ENCODE data around the gene TBCK. TPM values are rescaled to one million over a fixed set of nuclear protein-coding genes. Genes with fewer than 3 reads are reported as not detected.
"Not testable (repeated sequence)": the region's sequence is repeated elsewhere in the genome, so short reads cannot be mapped to it uniquely, and the experiment has no call there.

Gene TBCK
- total and polyA plus RNA-seq, 8 donors = 36.1 to 60.0 (median 46.2) TPM

DNA sequence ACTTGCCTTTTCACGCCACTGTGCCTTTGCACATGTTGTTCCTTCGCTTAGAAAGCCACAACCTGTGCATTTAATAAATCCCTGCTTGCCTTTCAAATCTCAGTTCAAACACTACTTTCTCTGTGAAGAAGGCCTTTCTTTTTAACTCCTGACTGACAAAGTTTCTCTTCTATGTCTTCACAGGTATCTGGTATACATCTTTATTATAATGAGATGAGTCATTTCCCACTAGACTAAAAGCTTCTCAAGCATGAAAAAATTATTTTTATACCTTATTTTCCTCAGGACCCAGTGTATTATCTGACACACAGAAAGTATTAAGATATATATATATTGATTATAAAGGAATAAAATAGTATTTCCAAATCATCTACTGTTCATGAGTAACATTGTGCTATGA, 189.9 kb downstream of the TBCK start:
- DNase-seq (no peak), ATAC-seq (no peak)
- no peaks in the 10 kb centered on the region for H3K4me1 ChIP-seq
- intact Hi-C loops (cut with DNase I) = no loop called here
- no peaks in the 10 kb centered on the region for H3K36me3 ChIP-seq
- TF ChIP-seq, protein P1, sequence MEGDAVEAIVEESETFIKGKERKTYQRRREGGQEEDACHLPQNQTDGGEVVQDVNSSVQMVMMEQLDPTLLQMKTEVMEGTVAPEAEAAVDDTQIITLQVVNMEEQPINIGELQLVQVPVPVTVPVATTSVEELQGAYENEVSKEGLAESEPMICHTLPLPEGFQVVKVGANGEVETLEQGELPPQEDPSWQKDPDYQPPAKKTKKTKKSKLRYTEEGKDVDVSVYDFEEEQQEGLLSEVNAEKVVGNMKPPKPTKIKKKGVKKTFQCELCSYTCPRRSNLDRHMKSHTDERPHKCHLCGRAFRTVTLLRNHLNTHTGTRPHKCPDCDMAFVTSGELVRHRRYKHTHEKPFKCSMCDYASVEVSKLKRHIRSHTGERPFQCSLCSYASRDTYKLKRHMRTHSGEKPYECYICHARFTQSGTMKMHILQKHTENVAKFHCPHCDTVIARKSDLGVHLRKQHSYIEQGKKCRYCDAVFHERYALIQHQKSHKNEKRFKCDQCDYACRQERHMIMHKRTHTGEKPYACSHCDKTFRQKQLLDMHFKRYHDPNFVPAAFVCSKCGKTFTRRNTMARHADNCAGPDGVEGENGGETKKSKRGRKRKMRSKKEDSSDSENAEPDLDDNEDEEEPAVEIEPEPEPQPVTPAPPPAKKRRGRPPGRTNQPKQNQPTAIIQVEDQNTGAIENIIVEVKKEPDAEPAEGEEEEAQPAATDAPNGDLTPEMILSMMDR (IDR thresholded peaks at IDR 0.05) = no peak
- H3K27me3 ChIP-seq = no peaks in the 10 kb centered on the region
- no peaks in the 10 kb centered on the region for H3K9me3 ChIP-seq
- no peak overlapping the region for H3K4me3 ChIP-seq
- H3K27ac ChIP-seq = no peak overlapping the region

DNA sequence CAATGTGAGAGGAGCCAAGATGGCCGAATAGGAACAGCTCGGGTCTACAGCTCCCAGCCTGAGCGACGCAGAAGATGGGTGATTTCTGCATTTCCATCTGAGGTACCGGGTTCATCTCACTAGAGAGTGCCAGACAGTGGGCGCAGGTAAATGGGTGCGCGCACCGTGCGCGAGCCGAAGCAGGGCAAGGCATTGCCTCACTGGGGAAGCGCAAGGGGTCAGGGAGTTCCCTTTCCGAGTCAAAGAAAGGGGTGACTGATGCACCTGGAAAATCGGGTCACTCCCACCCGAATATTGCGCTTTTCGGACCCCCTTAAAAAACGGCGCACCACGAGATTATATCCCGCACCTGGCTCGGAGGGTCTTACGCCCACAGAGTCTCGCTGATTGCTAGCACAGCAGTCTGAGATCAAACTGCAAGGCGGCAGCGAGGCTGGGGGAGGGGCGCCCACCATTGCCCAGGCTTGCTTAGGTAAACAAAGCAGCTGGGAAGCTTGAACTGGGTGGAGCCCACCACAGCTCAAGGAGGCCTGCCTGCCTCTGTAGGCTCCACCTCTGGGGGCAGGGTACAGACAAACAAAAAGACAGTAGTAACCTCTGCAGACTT, 196.0 kb downstream of the TBCK start:
- intact Hi-C loops (cut with DNase I); H3K27me3 ChIP-seq; ATAC-seq; H3K9me3 ChIP-seq; H3K27ac ChIP-seq; H3K4me1 ChIP-seq; H3K4me3 ChIP-seq; DNase-seq: not testable (repeated sequence)
- H3K36me3 ChIP-seq = peaks cover 0 to 16% of the 10 kb centered on the region in 2 donors

DNA sequence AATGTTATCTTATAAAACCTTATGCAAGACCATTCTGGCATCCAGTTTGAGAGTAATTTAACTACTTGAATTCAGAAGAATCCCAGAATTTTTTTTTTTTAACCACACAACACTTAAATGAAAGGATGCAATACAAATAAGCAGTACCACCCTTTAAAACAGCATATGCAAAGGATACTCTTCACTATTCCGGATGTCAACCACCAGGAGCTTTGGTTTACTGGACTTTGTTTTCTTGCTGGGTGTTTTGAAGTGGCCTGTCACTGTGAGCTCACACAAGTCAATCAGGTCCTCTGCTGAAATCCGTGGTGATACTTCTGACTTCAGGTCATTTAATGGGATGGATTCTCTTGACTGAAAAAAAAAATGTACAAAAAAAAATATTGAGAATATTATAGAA, 200.0 kb downstream of the TBCK start:
- H3K27ac ChIP-seq = no peak overlapping the region
- peaks cover 0 to 24% of the 10 kb centered on the region in 2 donors for H3K9me3 ChIP-seq
- ATAC-seq = no peak
- DNase-seq = no peak
- no peak overlapping the region for H3K4me3 ChIP-seq
- no peaks in the 10 kb centered on the region for H3K4me1 ChIP-seq
- TF ChIP-seq, protein P1 (IDR thresholded peaks at IDR 0.05) = no peak
- H3K36me3 ChIP-seq = peaks cover 0 to 56% of the 10 kb centered on the region in 2 donors
- no peaks in the 10 kb centered on the region for H3K27me3 ChIP-seq
- intact Hi-C loops (cut with DNase I) = no loop called here

DNA sequence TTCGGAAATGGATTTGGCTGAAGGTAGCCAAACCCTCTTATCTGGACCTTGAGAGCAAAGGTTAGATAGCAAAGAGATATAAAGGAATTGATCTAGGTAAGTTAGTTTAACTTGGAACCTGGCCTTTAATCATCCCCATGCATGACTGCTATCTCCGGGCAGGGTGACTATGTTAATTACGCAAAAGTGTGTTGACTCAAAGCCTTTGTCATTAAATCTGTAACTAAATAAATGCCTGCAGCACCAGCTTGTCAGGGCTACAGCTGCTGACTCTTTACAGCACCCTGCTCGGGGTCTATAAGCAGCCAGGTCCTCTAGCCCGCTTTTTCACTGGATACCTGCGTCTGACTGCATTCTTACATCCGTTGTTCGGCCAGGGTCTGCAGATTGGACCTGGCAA, 201.7 kb downstream of the TBCK start:
- H3K9me3 ChIP-seq = peaks cover 0 to 42% of the 10 kb centered on the region in 2 donors
- TF ChIP-seq, protein P1 (IDR thresholded peaks at IDR 0.05) = no peak
- DNase-seq (no peak), ATAC-seq (no peak)
- H3K4me3 ChIP-seq = no peak overlapping the region
- H3K27me3 ChIP-seq = no peaks in the 10 kb centered on the region
- H3K27ac ChIP-seq = no peak overlapping the region
- H3K36me3 ChIP-seq = peaks cover 0 to 73% of the 10 kb centered on the region in 2 donors
- intact Hi-C loops (cut with DNase I) = no loop called here
- no peaks in the 10 kb centered on the region for H3K4me1 ChIP-seq

DNA sequence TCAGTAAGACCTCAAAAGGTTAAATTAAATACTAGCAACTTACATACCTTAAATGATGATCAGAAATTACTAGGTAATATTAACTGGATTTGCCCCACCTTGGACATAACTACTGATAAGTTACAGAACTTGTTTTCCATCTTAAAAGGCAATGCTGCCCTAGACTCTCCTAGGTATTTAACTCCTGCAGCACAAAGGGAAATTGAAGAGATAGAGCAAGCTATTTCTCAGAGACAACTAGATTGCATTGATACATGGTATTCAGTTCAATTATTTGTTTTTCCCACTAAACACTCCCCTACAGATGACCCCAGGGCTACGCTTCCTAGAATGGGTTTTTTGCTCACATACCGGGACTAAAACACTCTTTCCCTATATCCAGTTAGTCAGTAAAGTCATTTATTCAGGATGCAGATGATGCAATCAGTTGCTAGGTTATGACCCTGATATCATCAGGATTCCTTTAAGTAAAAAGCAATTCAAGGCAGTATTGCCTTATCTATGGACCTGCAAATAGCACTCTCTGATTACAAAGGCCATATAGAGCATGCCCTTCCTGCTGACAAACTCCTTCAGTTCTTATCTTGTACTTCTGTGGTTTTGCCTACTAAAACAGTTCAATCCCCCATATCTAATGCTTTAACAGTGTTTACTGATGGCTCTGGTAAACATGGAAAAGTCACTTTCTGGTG, 204.1 kb downstream of the TBCK start:
- intact Hi-C loops (cut with DNase I); H3K4me1 ChIP-seq; DNase-seq; H3K27me3 ChIP-seq; ATAC-seq; H3K27ac ChIP-seq; H3K4me3 ChIP-seq: not testable (repeated sequence)
- Histone ChIP-seq H3K9me3 (peaks cover 0 to 47% of the 10 kb centered on the region in 2 donors), H3K36me3 (peaks cover 0 to 75% of the 10 kb centered on the region in 2 donors)

DNA sequence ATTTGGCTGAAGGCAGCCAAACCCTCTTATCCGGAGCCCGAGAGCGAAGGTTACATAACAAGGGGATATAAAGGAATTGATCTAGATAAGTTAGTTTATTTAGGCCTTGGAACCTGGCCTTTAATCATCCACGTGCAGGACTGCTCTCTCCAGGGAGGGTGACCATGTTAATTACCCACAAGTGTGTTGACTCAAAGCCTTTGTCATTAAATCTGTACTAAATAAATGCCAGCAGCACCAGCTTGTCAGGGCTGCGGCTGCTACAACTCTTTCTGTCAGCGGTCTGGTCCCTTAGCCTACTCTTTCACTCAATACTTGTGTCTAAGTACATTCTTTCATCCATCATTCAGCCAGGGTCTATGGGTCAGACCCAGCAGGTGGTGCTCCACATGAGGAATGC, 206.1 kb downstream of the TBCK start:
- Histone ChIP-seq H3K27ac (no peak overlapping the region), H3K4me1 (no peaks in the 10 kb centered on the region), H3K36me3 (peaks cover 0 to 66% of the 10 kb centered on the region in 2 donors), H3K27me3 (no peaks in the 10 kb centered on the region), H3K4me3 (no peak overlapping the region), H3K9me3 (peaks cover 0 to 47% of the 10 kb centered on the region in 2 donors)
- ATAC-seq (no peak), DNase-seq (no peak)
- TF ChIP-seq, protein P1 (IDR thresholded peaks at IDR 0.05) = no peak
- intact Hi-C loops (cut with DNase I) = no loop called here
